ENCODE data around the gene C3. TPM values are rescaled to one million over a fixed set of nuclear protein-coding genes. Genes with fewer than 3 reads are reported as not detected.

C3 gene
- total and polyA plus RNA-seq, 2 of the 13 experiments (the other 11 are each of a cell fraction or from before 2014, with no cell fraction given): 1,455 to 6,272 TPM

- 99% methylated on average over 10 of the region's 10 CpGs for WGBS (ENCODE audit: low lambda C conversion rate)
- peak; percentile 0 for TF ChIP-seq RBM39 (IDR thresholded peaks at IDR 0.05; ENCODE audit: low read depth, low read length, poor library complexity, severe bottlenecking)
- TF ChIP-seq MXD1 (CRISPR knock-in tag; IDR thresholded peaks at IDR 0.05): no peak
- peak; percentile 12; the same call in 1 of the 2 replicates for TF ChIP-seq SSRP1 (CRISPR knock-in tag; IDR thresholded peaks at IDR 0.05)
- TF ChIP-seq RNF2 (conservative IDR thresholded peaks at IDR 0.05; ENCODE audit: low read depth): no peak
- no peak for TF ChIP-seq ZNF800 (CRISPR knock-in tag; IDR thresholded peaks at IDR 0.05)
- Histone ChIP-seq H3K27me3 (ENCODE audit: control insufficient read depth in 1 of 2, insufficient read depth in 2 of 2, low read length in 2 of 2) (no peaks in the 10 kb centered on the region), H2AFZ (ENCODE audit: low read length) (no peak overlapping the region), H4K20me1 (ENCODE audit: insufficient read depth, low read length) (peaks cover 72% of the 10 kb centered on the region), H3K9me3 (ENCODE audit: low read length) (no peaks in the 10 kb centered on the region), H3K79me2 (ENCODE audit: insufficient read depth, low read length) (no peaks in the 10 kb centered on the region), H3K4me2 (ENCODE audit: low read depth, low read length) (no peak overlapping the region), H3K9ac (ENCODE audit: insufficient read depth, low read depth, low read length) (no peak overlapping the region), H3K4me3 (replicated peaks in 1 of 3; ENCODE audit: insufficient read depth in 1 of 3, low read depth in 2 of 3, low read length in 3 of 3) (no peak overlapping the region), H3K4me1 (ENCODE audit: insufficient read depth, low read length) (no peaks in the 10 kb centered on the region), H3K36me3 (replicated peaks in 1 of 2; ENCODE audit: control insufficient read depth in 1 of 2, insufficient read depth in 2 of 2, low read length in 2 of 2) (peaks cover 50 to 77% of the 10 kb centered on the region in 2 experiments), H3K27ac (ENCODE audit: extremely low read length, insufficient read depth, low read length) (no peak overlapping the region)
- FAIRE-seq: no peak
- BruUV-seq (replicated peaks): no TSS peak
- DNase-seq (ENCODE audit: low spot score): no peak
- intact Hi-C loops (cut with micrococcal nuclease; ENCODE audit: unreplicated experiment) (no loop called here), in situ Hi-C loops (cut with HindIII; ENCODE audit: extremely low pct_ligation_motif_present, low pct_unique_long_range_greater_than_20kb) (no loop called here)
- no peak for ATAC-seq
- CTCF ChIA-PET (ENCODE audit: low intra/inter-chr PET ratio, low total read pairs): no interaction called here
- POLR2A ChIA-PET: interaction anchor here (0.7 to 1.1 kb wide), 2 partner anchors 12 to 48 kb away, joined by 3 read pairs; no protein-coding TSS in a partner anchor
Measured at GRCh38 chr19:6677495-6677882, 43.0 kb downstream of the C3 start.

DNA sequence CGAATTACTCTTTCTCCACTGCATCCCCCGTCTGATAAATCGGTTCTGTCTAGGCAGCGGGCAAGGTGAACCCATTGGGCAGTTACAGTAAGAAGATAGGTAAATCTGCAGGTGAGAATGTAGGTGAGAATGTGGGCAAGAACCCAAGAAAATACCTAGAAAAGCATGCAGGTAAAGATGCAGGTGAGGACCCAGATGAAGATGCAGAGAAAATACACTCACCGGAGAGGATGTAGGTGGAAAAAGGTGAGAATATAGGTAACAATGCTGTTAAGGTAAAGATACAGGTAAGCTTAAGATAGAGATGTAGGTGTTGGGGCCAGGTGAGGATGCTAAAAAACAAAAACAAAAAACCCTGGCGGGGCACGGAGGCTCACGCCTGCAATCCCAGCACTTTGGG is 44.2 kb downstream of the C3 start:
- Histone ChIP-seq H3K4me2 (ENCODE audit: low read depth, low read length) (no peak overlapping the region), H4K20me1 (ENCODE audit: insufficient read depth, low read length) (peaks cover 66% of the 10 kb centered on the region), H3K36me3 (replicated peaks in 1 of 2; ENCODE audit: control insufficient read depth in 1 of 2, insufficient read depth in 2 of 2, low read length in 2 of 2) (peaks cover 42 to 65% of the 10 kb centered on the region in 2 experiments), H3K4me3 (replicated peaks in 1 of 3; ENCODE audit: insufficient read depth in 1 of 3, low read depth in 2 of 3, low read length in 3 of 3) (no peak overlapping the region), H3K9me3 (ENCODE audit: low read length) (no peaks in the 10 kb centered on the region), H3K9ac (ENCODE audit: insufficient read depth, low read depth, low read length) (no peak overlapping the region), H3K4me1 (ENCODE audit: insufficient read depth, low read length) (no peaks in the 10 kb centered on the region), H2AFZ (ENCODE audit: low read length) (no peak overlapping the region), H3K27me3 (ENCODE audit: control insufficient read depth in 1 of 2, insufficient read depth in 2 of 2, low read length in 2 of 2) (no peaks in the 10 kb centered on the region), H3K79me2 (ENCODE audit: insufficient read depth, low read length) (no peaks in the 10 kb centered on the region), H3K27ac (ENCODE audit: extremely low read length, insufficient read depth, low read length) (no peak overlapping the region)
- TF ChIP-seq GFI1 (CRISPR knock-in tag; IDR thresholded peaks at IDR 0.05; ENCODE audit: borderline replicate concordance) (no peak), RBM22 (optimal IDR thresholded peaks at IDR 0.05; ENCODE audit: low read length) (peak; percentile 51)
- WGBS (ENCODE audit: low lambda C conversion rate): 98% methylated on average over 8 of the region's 8 CpGs
- ATAC-seq (no peak), DNase-seq (ENCODE audit: low spot score) (no peak), FAIRE-seq (no peak)
- ChIA-PET POLR2A (no interaction called here), CTCF (ENCODE audit: low intra/inter-chr PET ratio, low total read pairs) (no interaction called here)
- no TSS peak for BruUV-seq (replicated peaks)
- intact Hi-C loops (cut with micrococcal nuclease; ENCODE audit: unreplicated experiment) (no loop called here), in situ Hi-C loops (cut with HindIII; ENCODE audit: extremely low pct_ligation_motif_present, low pct_unique_long_range_greater_than_20kb) (no loop called here)
